ENCODE results near the gene NIFK.
A peak's percentile ranks its signal among the peaks of the same experiment; 100 is the strongest.
"Not testable (repeated sequence)": the region's sequence is repeated elsewhere in the genome, so short reads cannot be mapped to it uniquely, and the experiment has no call there.

Gene NIFK

GRCh38 chr2:121764681-121765228 lies 28.1 kb upstream of the NIFK start:
- Histone ChIP-seq H3K9ac (ENCODE audit: low read length) (no peak overlapping the region), H3K36me3 (ENCODE audit: control insufficient read depth, low read depth, low read length) (peaks cover 74% of the 10 kb centered on the region), H3K27ac (ENCODE audit: low read length) (no peak overlapping the region), H3K4me1 (ENCODE audit: control insufficient read depth, low read depth, low read length) (no peaks in the 10 kb centered on the region), H3K9me3 (ENCODE audit: control insufficient read depth, low read depth, low read length) (no peaks in the 10 kb centered on the region), H3K4me3 (ENCODE audit: low read length) (no peak overlapping the region), H3K27me3 (ENCODE audit: control insufficient read depth, insufficient read depth, low read length) (no peaks in the 10 kb centered on the region)

DNA sequence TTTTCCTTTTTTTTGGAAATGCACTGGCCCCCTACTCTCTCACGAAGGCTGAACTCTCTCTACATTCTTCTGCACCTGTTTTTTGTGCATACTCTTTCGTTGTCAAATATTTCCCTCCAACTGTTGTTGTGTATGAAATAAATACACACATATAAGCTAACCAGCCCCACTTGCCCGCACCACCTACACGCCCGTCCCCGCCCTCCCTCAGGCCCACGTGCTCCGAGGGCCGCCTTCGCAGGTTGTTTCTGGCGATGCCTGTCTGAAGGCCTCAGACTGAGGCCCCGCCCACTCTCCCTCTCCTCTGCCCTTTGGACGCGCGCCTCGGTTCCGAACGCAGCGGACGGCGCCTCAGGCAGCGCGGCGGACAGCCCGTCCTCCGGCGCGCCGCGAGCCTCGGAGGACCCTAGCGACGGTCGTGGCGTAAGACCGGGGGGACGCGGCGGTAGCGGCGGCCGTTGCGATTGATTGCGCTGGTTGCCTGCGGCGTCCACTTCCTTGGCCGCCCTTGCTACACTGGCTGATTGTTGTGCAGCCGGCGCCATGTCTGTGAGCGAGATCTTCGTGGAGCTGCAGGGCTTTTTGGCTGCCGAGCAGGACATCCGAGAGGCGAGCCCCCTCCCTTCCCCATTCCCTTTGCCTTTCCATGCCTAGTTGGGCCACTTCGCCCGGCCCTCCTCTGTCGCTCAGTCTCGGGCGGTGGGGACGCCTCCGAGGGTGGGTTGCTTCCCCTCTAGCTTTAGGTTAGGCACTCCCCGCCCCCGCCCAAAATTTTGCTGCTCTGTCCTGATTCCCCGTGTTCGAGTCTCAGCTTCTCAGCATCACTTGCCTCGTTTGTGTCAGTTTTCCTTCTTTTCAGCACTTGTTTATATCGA lies 18.8 kb upstream of the NIFK start, which contains the start of gene TSN:
TSN (plus strand) TSS at position 415 of the 875 bp plus-strand sequence; CDS start at position 544, 129 bp downstream.
- H3K27ac ChIP-seq (ENCODE audit: low read length), result peak within 1 kb of the TSS; percentile 8
- H3K4me1 ChIP-seq (ENCODE audit: control insufficient read depth, low read depth, low read length), result no peaks in the 10 kb centered on the region
- H3K9me3 ChIP-seq (ENCODE audit: control insufficient read depth, low read depth, low read length), result no peaks in the 10 kb centered on the region

GRCh38 chr2:121754851-121755236 lies 18.2 kb upstream of the NIFK start:
- Histone ChIP-seq H3K4me3 (ENCODE audit: low read length) (peak overlapping the region; percentile 75), H3K36me3 (ENCODE audit: control insufficient read depth, low read depth, low read length) (peaks cover 21% of the 10 kb centered on the region), H3K9ac (ENCODE audit: low read length) (peak overlapping the region; percentile 84), H3K4me1 (ENCODE audit: control insufficient read depth, low read depth, low read length) (no peaks in the 10 kb centered on the region), H3K27ac (ENCODE audit: low read length) (peak overlapping the region; percentile 2), H3K27me3 (ENCODE audit: control insufficient read depth, insufficient read depth, low read length) (no peaks in the 10 kb centered on the region), H3K9me3 (ENCODE audit: control insufficient read depth, low read depth, low read length) (no peaks in the 10 kb centered on the region)

More for the DNA sequence above, 18.8 kb upstream of the NIFK start, which contains the start of gene TSN:
- Histone ChIP-seq H3K9ac (ENCODE audit: low read length) (peak within 1 kb of the TSS; percentile 84), H3K36me3 (ENCODE audit: control insufficient read depth, low read depth, low read length) (peaks cover 26% of the 10 kb centered on the region), H3K27me3 (ENCODE audit: control insufficient read depth, insufficient read depth, low read length) (no peaks in the 10 kb centered on the region), H3K4me3 (ENCODE audit: low read length) (peak within 1 kb of the TSS; percentile 75)

DNA sequence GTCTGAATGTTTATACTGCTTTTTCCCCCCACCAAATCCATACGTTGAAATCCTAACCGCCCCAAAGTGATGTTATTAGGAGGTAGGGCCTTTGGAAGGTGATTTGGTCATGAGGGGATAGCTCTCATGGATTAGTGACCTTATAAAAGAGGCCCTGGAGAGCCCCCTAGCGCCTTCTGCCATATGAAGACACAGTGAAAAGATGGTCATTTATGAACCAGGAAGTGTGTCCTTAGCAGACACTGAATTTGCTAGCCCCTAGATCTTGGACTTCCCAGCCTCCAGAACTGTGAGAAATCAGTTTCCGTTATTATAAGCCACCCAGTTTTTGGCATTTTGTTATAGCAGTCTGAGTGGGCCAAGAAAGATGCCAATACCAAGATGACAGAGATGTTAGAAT lies 11.5 kb upstream of the NIFK start:
- no peak overlapping the region for H3K27ac ChIP-seq (ENCODE audit: low read length)

DNA sequence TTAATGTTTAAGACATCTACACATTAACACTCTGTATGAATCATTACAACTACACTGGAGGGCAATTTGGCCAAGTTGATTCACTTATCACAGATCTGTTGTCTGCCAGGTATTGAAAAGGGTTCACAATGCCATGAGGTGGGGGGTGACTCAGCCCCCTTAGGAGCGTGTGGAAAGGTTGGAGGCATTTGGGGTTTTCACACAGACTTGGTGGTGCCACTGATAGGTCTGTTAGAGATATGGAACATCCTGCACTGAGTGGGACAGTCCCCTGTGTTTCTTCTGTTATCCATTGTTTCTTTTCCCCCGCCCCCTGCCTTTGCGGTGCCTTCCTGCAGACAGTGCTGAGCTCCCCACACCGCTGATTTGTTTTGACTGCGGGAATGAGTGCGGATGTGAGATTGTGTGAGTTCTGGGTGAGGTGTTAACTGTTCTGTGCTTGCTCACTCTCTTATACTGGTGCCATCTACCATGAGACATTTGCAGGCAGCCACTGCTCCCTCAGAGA lies 9.4 kb upstream of the NIFK start:
- Histone ChIP-seq H3K27ac (ENCODE audit: low read length) (no peak overlapping the region), H3K9ac (ENCODE audit: low read length) (no peak overlapping the region), H3K4me3 (ENCODE audit: low read length) (no peak overlapping the region), H3K9me3 (ENCODE audit: control insufficient read depth, low read depth, low read length) (no peaks in the 10 kb centered on the region), H3K36me3 (ENCODE audit: control insufficient read depth, low read depth, low read length) (no peaks in the 10 kb centered on the region), H3K27me3 (ENCODE audit: control insufficient read depth, insufficient read depth, low read length) (no peaks in the 10 kb centered on the region), H3K4me1 (ENCODE audit: control insufficient read depth, low read depth, low read length) (no peaks in the 10 kb centered on the region)

More for the DNA sequence above, 11.5 kb upstream of the NIFK start:
- H3K9me3 ChIP-seq (ENCODE audit: control insufficient read depth, low read depth, low read length), result no peaks in the 10 kb centered on the region
- no peaks in the 10 kb centered on the region for H3K4me1 ChIP-seq (ENCODE audit: control insufficient read depth, low read depth, low read length)
- H3K4me3 ChIP-seq (ENCODE audit: low read length), result no peak overlapping the region
- no peaks in the 10 kb centered on the region for H3K27me3 ChIP-seq (ENCODE audit: control insufficient read depth, insufficient read depth, low read length)
- no peaks in the 10 kb centered on the region for H3K36me3 ChIP-seq (ENCODE audit: control insufficient read depth, low read depth, low read length)
- no peak overlapping the region for H3K9ac ChIP-seq (ENCODE audit: low read length)

- H3K27me3 ChIP-seq (ENCODE audit: control insufficient read depth, insufficient read depth, low read length), result no peaks in the 10 kb centered on the region
- no peak overlapping the region for H3K4me3 ChIP-seq (ENCODE audit: low read length)
- H3K36me3 ChIP-seq (ENCODE audit: control insufficient read depth, low read depth, low read length), result no peaks in the 10 kb centered on the region
- no peaks in the 10 kb centered on the region for H3K4me1 ChIP-seq (ENCODE audit: control insufficient read depth, low read depth, low read length)
- H3K27ac ChIP-seq (ENCODE audit: low read length), result no peak overlapping the region
- H3K9ac ChIP-seq (ENCODE audit: low read length), result no peak overlapping the region
- no peaks in the 10 kb centered on the region for H3K9me3 ChIP-seq (ENCODE audit: control insufficient read depth, low read depth, low read length)
These were observed 4.8 kb upstream of the NIFK start for GRCh38 chr2:121741450-121741849.

GRCh38 chr2:121740973-121741372 lies 4.3 kb upstream of the NIFK start:
- H3K9ac ChIP-seq (ENCODE audit: low read length), result no peak overlapping the region
- H3K9me3 ChIP-seq (ENCODE audit: control insufficient read depth, low read depth, low read length), result no peaks in the 10 kb centered on the region
- H3K4me3 ChIP-seq (ENCODE audit: low read length), result no peak overlapping the region
- no peak overlapping the region for H3K27ac ChIP-seq (ENCODE audit: low read length)
- no peaks in the 10 kb centered on the region for H3K4me1 ChIP-seq (ENCODE audit: control insufficient read depth, low read depth, low read length)
- no peaks in the 10 kb centered on the region for H3K36me3 ChIP-seq (ENCODE audit: control insufficient read depth, low read depth, low read length)
- H3K27me3 ChIP-seq (ENCODE audit: control insufficient read depth, insufficient read depth, low read length), result no peaks in the 10 kb centered on the region

- H3K36me3 ChIP-seq (ENCODE audit: control insufficient read depth, low read depth, low read length), result peaks cover 32% of the 10 kb centered on the region
- H3K4me3 ChIP-seq (ENCODE audit: low read length), result peak overlapping the region; percentile 100
- H3K9ac ChIP-seq (ENCODE audit: low read length), result peak overlapping the region; percentile 95
- H3K27ac ChIP-seq (ENCODE audit: low read length), result peak overlapping the region; percentile 54
- peaks cover 6% of the 10 kb centered on the region for H3K4me1 ChIP-seq (ENCODE audit: control insufficient read depth, low read depth, low read length)
- H3K27me3 ChIP-seq (ENCODE audit: control insufficient read depth, insufficient read depth, low read length), result no peaks in the 10 kb centered on the region
- no peaks in the 10 kb centered on the region for H3K9me3 ChIP-seq (ENCODE audit: control insufficient read depth, low read depth, low read length)
These were observed 574 bp downstream of the NIFK start for GRCh38 chr2:121736140-121736461.

GRCh38 chr2:121735518-121736074 lies 1.1 kb downstream of the NIFK start:
- peaks cover 6% of the 10 kb centered on the region for H3K4me1 ChIP-seq (ENCODE audit: control insufficient read depth, low read depth, low read length)
- H3K27me3 ChIP-seq (ENCODE audit: control insufficient read depth, insufficient read depth, low read length), result no peaks in the 10 kb centered on the region
- H3K9me3 ChIP-seq (ENCODE audit: control insufficient read depth, low read depth, low read length), result no peaks in the 10 kb centered on the region
- peak overlapping the region; percentile 100 for H3K4me3 ChIP-seq (ENCODE audit: low read length)
- H3K9ac ChIP-seq (ENCODE audit: low read length), result peak overlapping the region; percentile 95
- peaks cover 37% of the 10 kb centered on the region for H3K36me3 ChIP-seq (ENCODE audit: control insufficient read depth, low read depth, low read length)
- H3K27ac ChIP-seq (ENCODE audit: low read length), result no peak overlapping the region

DNA sequence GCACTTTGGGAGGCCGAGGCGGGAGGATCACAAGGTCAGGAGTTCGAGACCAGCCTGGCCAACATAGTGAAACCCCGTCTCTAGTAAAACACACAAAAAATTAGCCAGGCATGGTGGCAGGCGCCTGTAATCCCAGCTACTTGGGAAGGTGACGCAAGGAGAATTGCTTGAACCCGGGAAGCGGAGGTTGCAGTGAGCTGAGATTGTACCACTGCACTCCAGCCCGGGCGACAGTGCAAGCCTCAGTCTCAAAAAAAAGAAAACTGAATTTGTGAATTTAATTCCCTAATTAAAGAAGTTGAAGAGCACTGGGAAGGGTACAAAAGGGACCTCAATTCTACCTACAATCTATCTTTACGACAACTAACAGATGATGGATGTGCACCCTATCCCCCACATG lies 2.1 kb downstream of the NIFK start:
- H3K27me3 ChIP-seq (ENCODE audit: control insufficient read depth, insufficient read depth, low read length); H3K4me1 ChIP-seq (ENCODE audit: control insufficient read depth, low read depth, low read length); H3K9me3 ChIP-seq (ENCODE audit: control insufficient read depth, low read depth, low read length); H3K4me3 ChIP-seq (ENCODE audit: low read length); H3K27ac ChIP-seq (ENCODE audit: low read length); H3K9ac ChIP-seq (ENCODE audit: low read length): not testable (repeated sequence)
- H3K36me3 ChIP-seq (ENCODE audit: control insufficient read depth, low read depth, low read length), result peaks cover 43% of the 10 kb centered on the region

DNA sequence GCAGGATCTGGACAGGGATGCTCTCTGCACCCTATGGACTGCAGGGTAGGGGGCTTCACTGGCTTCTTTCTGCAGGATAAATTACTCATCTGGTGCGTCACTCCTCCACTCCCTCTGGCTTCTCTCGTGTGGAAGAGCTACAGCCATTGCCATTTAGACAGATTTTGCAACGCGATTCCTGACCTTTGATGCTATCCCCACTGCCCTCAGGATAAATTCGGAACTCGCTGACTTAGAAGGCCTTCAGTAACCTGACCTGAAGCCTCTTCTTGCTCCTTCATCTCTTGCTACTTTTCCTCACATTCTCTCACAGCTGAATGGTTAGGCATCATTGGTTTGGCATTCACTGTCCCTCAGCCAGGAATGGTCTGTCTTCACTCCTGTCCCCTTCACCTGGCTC lies 5.3 kb downstream of the NIFK start:
- Histone ChIP-seq H3K27me3 (ENCODE audit: control insufficient read depth, insufficient read depth, low read length) (no peaks in the 10 kb centered on the region), H3K27ac (ENCODE audit: low read length) (no peak overlapping the region), H3K4me1 (ENCODE audit: control insufficient read depth, low read depth, low read length) (peaks cover 6% of the 10 kb centered on the region), H3K36me3 (ENCODE audit: control insufficient read depth, low read depth, low read length) (peaks cover 72% of the 10 kb centered on the region), H3K9me3 (ENCODE audit: control insufficient read depth, low read depth, low read length) (no peaks in the 10 kb centered on the region), H3K9ac (ENCODE audit: low read length) (no peak overlapping the region), H3K4me3 (ENCODE audit: low read length) (no peak overlapping the region)
